Trophoblast cell (in vitro differentiated cells and primary cell): ENCODE data around the gene ENDOU.
A peak's percentile ranks its signal among the peaks of the same experiment; 100 is the strongest.

ENCODE experiments used
- DNase-seq, 2 donors: peaks; one replicate each; pipeline ENCODE4 v3.0.0-alpha.2; 2016
- H2AFZ ChIP-seq: 2 replicates; pipeline ENCODE4 v1.6.1; 2013; ENCODE audit warnings: low read length, moderate library complexity, mild to moderate bottlenecking; ENCODE audit not compliant: insufficient read depth, poor library complexity
- H2AK5ac ChIP-seq: 2 replicates; pipeline ENCODE4 v1.6.1; 2013; ENCODE audit warnings: mild to moderate bottlenecking, low read length
- H2BK120ac ChIP-seq: 2 replicates; pipeline ENCODE4 v1.6.1; 2013; ENCODE audit warnings: low read length, mild to moderate bottlenecking, moderate library complexity; ENCODE audit not compliant: insufficient read depth, poor library complexity
- H2BK12ac ChIP-seq: 2 replicates; pipeline ENCODE4 v1.6.1; 2013; ENCODE audit warnings: mild to moderate bottlenecking, low read length, moderate library complexity
- H2BK5ac ChIP-seq: 2 replicates; pipeline ENCODE4 v1.6.1; 2013; ENCODE audit warnings: low read length, low read depth, moderate library complexity, mild to moderate bottlenecking; ENCODE audit not compliant: poor library complexity
- H3K14ac ChIP-seq: 2 replicates; pipeline ENCODE4 v1.6.1; 2013; ENCODE audit warnings: mild to moderate bottlenecking, low read length
- H3K18ac ChIP-seq: 2 replicates; pipeline ENCODE4 v1.6.1; 2013; ENCODE audit warnings: mild to moderate bottlenecking, low read length
- H3K23ac ChIP-seq: 2 replicates; pipeline ENCODE4 v1.6.1; 2013; ENCODE audit warnings: low read length
- H3K27ac ChIP-seq: 2 replicates; pipeline ENCODE4 v1.5.1; 2013; ENCODE audit warnings: low read depth, mild to moderate bottlenecking, inconsistent platforms, low read length, moderate library complexity
- H3K27me3 ChIP-seq: 2 replicates; pipeline ENCODE4 v1.6.1; 2013; ENCODE audit warnings: inconsistent platforms, mild to moderate bottlenecking, low read length, moderate library complexity; ENCODE audit not compliant: insufficient read depth
- H3K36me3 ChIP-seq, 2 experiments: 1 replicate in 1 of 2; 2 replicates in 1 of 2; pipeline ENCODE4 v1.6.1; 2013; ENCODE audit warnings: low read length in 2 of 2, mild to moderate bottlenecking in 2 of 2, moderate library complexity in 1 of 2; ENCODE audit not compliant: insufficient read depth in 2 of 2, control insufficient read depth in 1 of 2
- H3K4ac ChIP-seq: 2 replicates; pipeline ENCODE4 v1.6.1; 2013; ENCODE audit warnings: low read depth, mild to moderate bottlenecking, low read length, moderate library complexity
- H3K4me1 ChIP-seq, 2 experiments: 1 replicate in 1 of 2; 2 replicates in 1 of 2; pipeline ENCODE4 v1.6.1; 2013; ENCODE audit warnings: low read length in 2 of 2, mild to moderate bottlenecking in 2 of 2, moderate library complexity in 1 of 2; ENCODE audit not compliant: insufficient read depth in 2 of 2, control insufficient read depth in 1 of 2
- H3K4me2 ChIP-seq: 2 replicates; pipeline ENCODE4 v1.6.1; 2013; ENCODE audit warnings: inconsistent platforms, mild to moderate bottlenecking, low read length, moderate library complexity
- H3K4me3 ChIP-seq: 2 replicates; pipeline ENCODE4 v1.5.1; 2013; ENCODE audit warnings: mild to moderate bottlenecking, low read depth, low read length, inconsistent platforms
- H3K79me1 ChIP-seq: one replicate; pipeline ENCODE4 v1.6.1; 2013; ENCODE audit warnings: low read length
- H3K79me2 ChIP-seq: 2 replicates; pipeline ENCODE4 v1.6.1; 2013; ENCODE audit warnings: low read length, mild to moderate bottlenecking; ENCODE audit not compliant: control insufficient read depth, insufficient read depth, poor library complexity
- H3K9ac ChIP-seq: 2 replicates; pipeline ENCODE4 v1.6.1; 2013; ENCODE audit warnings: mild to moderate bottlenecking, low read length
- H3K9me3 ChIP-seq: 2 replicates; pipeline ENCODE4 v1.6.1; 2013; ENCODE audit warnings: low read depth, mild to moderate bottlenecking, control low read depth, inconsistent platforms, low read length; ENCODE audit not compliant: insufficient read depth
- H4K12ac ChIP-seq: 2 replicates; pipeline ENCODE4 v1.6.1; 2013; ENCODE audit warnings: low read depth, mild to moderate bottlenecking, low read length, moderate library complexity
- H4K8ac ChIP-seq: 2 replicates; pipeline ENCODE4 v1.6.1; 2013; ENCODE audit warnings: low read depth, mild to moderate bottlenecking, low read length, moderate library complexity
- H4K91ac ChIP-seq: one replicate; pipeline ENCODE4 v1.6.1; 2013; ENCODE audit warnings: low read depth, mild to moderate bottlenecking, low read length, moderate library complexity
- WGBS: extraction: QIAGEN DNeasy Blood & Tissue Kit; methylation state at CpG from one replicate; pipeline ENCODE4 v1.1.7; 2013; ENCODE audit warnings: missing lambda C conversion rate; ENCODE audit not compliant: insufficient read length, insufficient coverage; ENCODE audit errors: extremely low coverage; 5-methylcytosine and 5-hydroxymethylcytosine counted together

ENDOU gene

GRCh38 chr12:47718531-47718930 is 6.8 kb downstream of the ENDOU start:
- peaks cover 4% of the 10 kb centered on the region for H3K79me1 ChIP-seq
- no peak overlapping the region for H3K9ac ChIP-seq
- no peak overlapping the region for H3K4ac ChIP-seq
- H2BK120ac ChIP-seq = no peak overlapping the region
- H2BK12ac ChIP-seq = no peak overlapping the region
- no peak overlapping the region for H2BK5ac ChIP-seq
- no peak overlapping the region for H3K18ac ChIP-seq
- H4K8ac ChIP-seq = no peak overlapping the region
- H4K91ac ChIP-seq = no peak overlapping the region
- no peak overlapping the region for H3K23ac ChIP-seq
- DNase-seq = no peak
- no peak overlapping the region for H3K14ac ChIP-seq
- no peaks in the 10 kb centered on the region for H3K36me3 ChIP-seq
- no peak overlapping the region for H3K4me3 ChIP-seq
- H3K4me2 ChIP-seq = no peak overlapping the region
- no peak overlapping the region for H2AK5ac ChIP-seq
- H3K27me3 ChIP-seq = no peaks in the 10 kb centered on the region
- no peak overlapping the region for H3K27ac ChIP-seq
- H3K4me1 ChIP-seq = peaks cover 6 to 10% of the 10 kb centered on the region in 2 experiments
- no peak overlapping the region for H2AFZ ChIP-seq
- H4K12ac ChIP-seq = no peak overlapping the region
- H3K79me2 ChIP-seq = no peaks in the 10 kb centered on the region
- no CpG with 5 or more reads among the region's 1 CpG for WGBS
- no peaks in the 10 kb centered on the region for H3K9me3 ChIP-seq

DNA sequence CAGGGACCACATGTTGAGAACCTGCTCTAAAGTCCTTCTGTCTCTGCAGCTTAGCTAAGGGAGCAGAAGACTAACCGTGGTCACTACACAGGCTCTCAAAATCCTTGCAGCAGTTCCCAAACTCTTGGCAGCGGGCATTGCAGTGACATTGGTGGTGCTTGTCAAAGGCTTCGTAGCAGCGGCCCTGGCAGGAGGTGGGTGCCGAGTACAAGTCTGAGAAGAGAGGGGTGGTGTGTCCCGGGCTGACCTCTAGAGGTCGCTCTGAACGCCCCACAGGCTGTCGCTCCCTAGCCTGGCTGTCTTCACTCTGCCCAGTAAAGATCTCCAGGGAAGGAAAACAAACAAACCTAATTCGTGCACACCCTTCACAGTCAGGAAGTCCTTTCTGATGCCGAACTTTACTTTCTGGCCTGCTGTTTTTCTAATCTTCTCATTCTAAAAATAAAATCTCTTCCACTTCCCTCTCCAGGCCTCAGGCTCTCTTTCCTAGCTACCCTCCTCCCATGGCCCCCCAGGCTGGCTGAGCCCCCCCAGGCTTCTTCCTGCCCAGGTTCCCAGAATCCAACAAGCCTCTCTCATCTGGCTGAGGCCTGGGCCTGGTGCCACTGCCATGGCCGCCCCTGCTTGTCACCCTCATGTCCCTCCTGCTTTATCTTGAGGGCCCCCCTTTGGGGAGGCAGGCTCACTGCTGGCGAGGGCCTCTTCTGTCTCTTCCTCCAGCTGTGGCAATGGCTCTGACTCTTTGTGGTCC is 7.7 kb downstream of the ENDOU start:
- Histone ChIP-seq H3K27ac (no peak overlapping the region), H3K14ac (no peak overlapping the region), H3K4ac (no peak overlapping the region), H3K4me2 (no peak overlapping the region), H3K4me3 (no peak overlapping the region), H3K9ac (no peak overlapping the region), H3K79me1 (peaks cover 3% of the 10 kb centered on the region), H2BK5ac (no peak overlapping the region), H4K12ac (no peak overlapping the region), H3K23ac (no peak overlapping the region), H2BK12ac (no peak overlapping the region), H4K8ac (peak overlapping the region; percentile 42), H3K9me3 (no peaks in the 10 kb centered on the region), H2AFZ (no peak overlapping the region), H3K4me1 (peaks cover 2 to 3% of the 10 kb centered on the region in 2 experiments), H3K36me3 (no peaks in the 10 kb centered on the region), H4K91ac (peak overlapping the region; percentile 29), H3K79me2 (no peaks in the 10 kb centered on the region), H3K18ac (no peak overlapping the region), H3K27me3 (no peaks in the 10 kb centered on the region), H2BK120ac (no peak overlapping the region), H2AK5ac (no peak overlapping the region)
- WGBS = no CpG with 5 or more reads among the region's 13 CpGs
- peak; percentile 35 to 61 for DNase-seq

GRCh38 chr12:47717046-47717442 is 8.2 kb downstream of the ENDOU start:
- H4K91ac ChIP-seq = no peak overlapping the region
- no peak overlapping the region for H3K14ac ChIP-seq
- H2BK5ac ChIP-seq = no peak overlapping the region
- H3K27me3 ChIP-seq = no peaks in the 10 kb centered on the region
- H3K18ac ChIP-seq = no peak overlapping the region
- no peak overlapping the region for H3K23ac ChIP-seq
- H3K36me3 ChIP-seq = no peaks in the 10 kb centered on the region
- H3K4ac ChIP-seq = no peak overlapping the region
- H2AK5ac ChIP-seq = no peak overlapping the region
- H4K12ac ChIP-seq = no peak overlapping the region
- WGBS = no CpG with 5 or more reads among the region's 6 CpGs
- H4K8ac ChIP-seq = no peak overlapping the region
- no peak overlapping the region for H2BK120ac ChIP-seq
- H3K79me1 ChIP-seq = peaks cover 3% of the 10 kb centered on the region
- H3K4me1 ChIP-seq = no peaks in the 10 kb centered on the region
- no peak overlapping the region for H3K4me3 ChIP-seq
- H3K4me2 ChIP-seq = no peak overlapping the region
- H3K79me2 ChIP-seq = no peaks in the 10 kb centered on the region
- no peak overlapping the region for H3K9ac ChIP-seq
- H3K9me3 ChIP-seq = no peaks in the 10 kb centered on the region
- no peak overlapping the region for H3K27ac ChIP-seq
- H2BK12ac ChIP-seq = no peak overlapping the region
- H2AFZ ChIP-seq = no peak overlapping the region
- DNase-seq = no peak

- no peak for DNase-seq
- Histone ChIP-seq H4K12ac (no peak overlapping the region), H3K4me1 (no peaks in the 10 kb centered on the region), H4K8ac (no peak overlapping the region), H4K91ac (no peak overlapping the region), H3K9me3 (no peaks in the 10 kb centered on the region), H2BK12ac (no peak overlapping the region), H2AK5ac (no peak overlapping the region), H3K36me3 (no peaks in the 10 kb centered on the region), H3K27me3 (no peaks in the 10 kb centered on the region), H3K79me2 (no peaks in the 10 kb centered on the region), H3K4me2 (no peak overlapping the region), H3K9ac (no peak overlapping the region), H2AFZ (no peak overlapping the region), H2BK120ac (no peak overlapping the region), H3K27ac (no peak overlapping the region), H3K18ac (no peak overlapping the region), H3K14ac (no peak overlapping the region), H3K79me1 (peaks cover 3% of the 10 kb centered on the region), H2BK5ac (no peak overlapping the region), H3K4me3 (no peak overlapping the region), H3K4ac (no peak overlapping the region), H3K23ac (no peak overlapping the region)
- WGBS = no CpG with 5 or more reads among the region's 13 CpGs
These were observed 9.3 kb downstream of the ENDOU start for GRCh38 chr12:47715877-47716548.
